GM12878 (cell line): ENCODE results near the gene STEAP3.

Source experiments
- BHLHE40 ChIP-seq, 2 experiments: fragments of 450-650 bp in 1 of 2; IDR thresholded peaks; 2 replicates each; pipeline ENCODE4 v1.6.1; 2011 to 2017; ENCODE audit warnings: low read depth in 2 of 2, borderline replicate concordance in 1 of 2, improper control_type of control experiment in 1 of 2, low read length in 1 of 2, mild to moderate bottlenecking in 1 of 2
- CTCF ChIP-seq, 3 experiments: IDR thresholded peaks in 2 of 3; conservative IDR thresholded peaks in 1 of 3; 2 replicates each; pipeline ENCODE4 v1.5.1; 2011; ENCODE audit warnings: low read depth in 3 of 3, low read length in 3 of 3, mild to moderate bottlenecking in 3 of 3, control low read depth in 2 of 3, moderate library complexity in 2 of 3, inconsistent platforms in 1 of 3, mixed read lengths in 1 of 3; ENCODE audit not compliant: control insufficient read depth in 2 of 3, insufficient read depth in 1 of 3; ENCODE audit errors: extremely low read depth in 1 of 3
- EZH2 ChIP-seq: IDR thresholded peaks from 2 replicates; pipeline ENCODE4 v1.6.1; 2012; ENCODE audit warnings: low read depth, mild to moderate bottlenecking, control low read depth, inconsistent platforms, low read length, borderline replicate concordance; ENCODE audit not compliant: control insufficient read depth
- HCFC1 ChIP-seq: fragments of 150-350 bp; IDR thresholded peaks from 2 replicates; pipeline ENCODE4 v1.6.1; 2014; ENCODE audit warnings: low read length
- JUND ChIP-seq: IDR thresholded peaks from 2 replicates; pipeline ENCODE4 v1.6.1; 2012; ENCODE audit warnings: low read depth, mild to moderate bottlenecking, low read length, improper control_type of control experiment, moderate library complexity
- MAX ChIP-seq: IDR thresholded peaks from 2 replicates; pipeline ENCODE4 v1.6.1; 2012; ENCODE audit warnings: low read depth, low read length, improper control_type of control experiment
- POLR2A ChIP-seq: IDR thresholded peaks from 2 replicates; pipeline ENCODE4 v1.6.1; 2011; ENCODE audit warnings: low read depth, mild to moderate bottlenecking, low read length
- POLR2AphosphoS5 ChIP-seq: IDR thresholded peaks from 2 replicates; pipeline ENCODE4 v1.6.1; 2011; ENCODE audit warnings: mild to moderate bottlenecking, low read length, inconsistent platforms
- RELA ChIP-seq: fragments of 450-650 bp; IDR thresholded peaks from 2 replicates; pipeline ENCODE4 v1.8.0; 2014; ENCODE audit warnings: borderline replicate concordance; ENCODE audit not compliant: partially characterized antibody
- TCF7 ChIP-seq: IDR thresholded peaks from 2 replicates; pipeline ENCODE4 v1.6.1; 2014; ENCODE audit warnings: antibody characterized with exemption, borderline replicate concordance
- ZNF274 ChIP-seq: IDR thresholded peaks from one replicate; pipeline ENCODE4 v1.8.0; 2011; ENCODE audit not compliant: insufficient read length, insufficient read depth
- ZNF592 ChIP-seq: fragments of 450-650 bp; IDR thresholded peaks from 2 replicates; pipeline ENCODE4 v1.6.1; 2017; ENCODE audit warnings: mild to moderate bottlenecking, moderate library complexity

GRCh38 chr2:119293254-119293653 is 69.6 kb downstream of the STEAP3 start:
- no peak for TF ChIP-seq CTCF (IDR thresholded peaks at IDR 0.05 in 2 of 3, conservative IDR thresholded peaks at IDR 0.05 in 1 of 3; ENCODE audit: control insufficient read depth in 2 of 3, extremely low read depth in 1 of 3, insufficient read depth in 1 of 3, low read depth in 3 of 3, low read length in 3 of 3)
- no peak for TF ChIP-seq EZH2
- no peak for TF ChIP-seq ZNF592
- TF ChIP-seq MAX, result no peak
- TF ChIP-seq POLR2A, result no peak
- TF ChIP-seq POLR2AphosphoS5, result no peak
- no peak for TF ChIP-seq JUND
- no peak for TF ChIP-seq ZNF274
- no peak for TF ChIP-seq BHLHE40 (IDR thresholded peaks at IDR 0.05; ENCODE audit: borderline replicate concordance in 1 of 2, low read depth in 2 of 2, low read length in 1 of 2)
- no peak for TF ChIP-seq TCF7
- TF ChIP-seq HCFC1, result no peak
- no peak for TF ChIP-seq RELA
